ENCODE data around the gene UBE3B.

The UBE3B gene

DNA sequence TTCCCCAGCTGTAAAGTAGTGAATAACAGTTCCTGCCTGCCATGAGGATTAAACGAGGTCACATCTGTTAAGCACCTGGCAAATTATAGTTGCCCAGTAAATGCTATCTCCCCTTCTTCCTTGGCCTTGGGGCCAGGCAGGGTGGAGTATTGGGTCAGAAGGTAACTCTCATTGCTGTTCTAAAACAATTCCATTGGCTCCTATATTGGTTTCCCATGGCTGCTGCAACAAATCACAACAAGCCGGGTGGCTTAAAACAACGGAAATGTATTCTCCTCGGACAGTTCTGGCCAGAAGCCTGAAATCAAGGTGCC lies 63.9 kb downstream of the UBE3B start:
- TF ChIP-seq, protein P1, sequence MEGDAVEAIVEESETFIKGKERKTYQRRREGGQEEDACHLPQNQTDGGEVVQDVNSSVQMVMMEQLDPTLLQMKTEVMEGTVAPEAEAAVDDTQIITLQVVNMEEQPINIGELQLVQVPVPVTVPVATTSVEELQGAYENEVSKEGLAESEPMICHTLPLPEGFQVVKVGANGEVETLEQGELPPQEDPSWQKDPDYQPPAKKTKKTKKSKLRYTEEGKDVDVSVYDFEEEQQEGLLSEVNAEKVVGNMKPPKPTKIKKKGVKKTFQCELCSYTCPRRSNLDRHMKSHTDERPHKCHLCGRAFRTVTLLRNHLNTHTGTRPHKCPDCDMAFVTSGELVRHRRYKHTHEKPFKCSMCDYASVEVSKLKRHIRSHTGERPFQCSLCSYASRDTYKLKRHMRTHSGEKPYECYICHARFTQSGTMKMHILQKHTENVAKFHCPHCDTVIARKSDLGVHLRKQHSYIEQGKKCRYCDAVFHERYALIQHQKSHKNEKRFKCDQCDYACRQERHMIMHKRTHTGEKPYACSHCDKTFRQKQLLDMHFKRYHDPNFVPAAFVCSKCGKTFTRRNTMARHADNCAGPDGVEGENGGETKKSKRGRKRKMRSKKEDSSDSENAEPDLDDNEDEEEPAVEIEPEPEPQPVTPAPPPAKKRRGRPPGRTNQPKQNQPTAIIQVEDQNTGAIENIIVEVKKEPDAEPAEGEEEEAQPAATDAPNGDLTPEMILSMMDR (conservative IDR thresholded peaks at IDR 0.05; ENCODE audit: low read length) = no peak
- H3K4me3 ChIP-seq (ENCODE audit: low read length) = no peak overlapping the region
- peak; percentile 44 for DNase-seq (ENCODE audit: low read depth)

DNA sequence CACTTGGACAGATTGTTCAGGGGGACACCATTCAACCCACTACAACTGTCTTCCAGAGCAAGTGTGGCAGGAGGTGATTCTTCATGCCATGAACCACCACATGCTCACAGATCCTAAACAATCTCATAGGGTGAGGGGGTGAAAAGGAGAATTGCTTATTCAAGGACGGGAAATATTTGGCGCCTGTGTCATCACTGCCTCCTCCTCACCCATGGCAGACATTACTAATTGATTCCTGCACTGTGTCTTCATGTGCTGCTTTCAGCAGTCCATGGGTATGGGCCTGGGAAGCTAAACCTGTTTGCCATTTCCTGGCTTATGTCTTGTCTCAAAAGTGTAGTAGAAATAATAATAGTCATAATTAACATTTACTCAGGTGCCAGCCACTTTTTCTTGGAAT lies 64.6 kb downstream of the UBE3B start:
- H3K4me3 ChIP-seq (ENCODE audit: low read length) = no peak overlapping the region
- TF ChIP-seq, protein P1 (conservative IDR thresholded peaks at IDR 0.05; ENCODE audit: low read length) = no peak
- DNase-seq (ENCODE audit: low read depth) = peak; percentile 43

DNA sequence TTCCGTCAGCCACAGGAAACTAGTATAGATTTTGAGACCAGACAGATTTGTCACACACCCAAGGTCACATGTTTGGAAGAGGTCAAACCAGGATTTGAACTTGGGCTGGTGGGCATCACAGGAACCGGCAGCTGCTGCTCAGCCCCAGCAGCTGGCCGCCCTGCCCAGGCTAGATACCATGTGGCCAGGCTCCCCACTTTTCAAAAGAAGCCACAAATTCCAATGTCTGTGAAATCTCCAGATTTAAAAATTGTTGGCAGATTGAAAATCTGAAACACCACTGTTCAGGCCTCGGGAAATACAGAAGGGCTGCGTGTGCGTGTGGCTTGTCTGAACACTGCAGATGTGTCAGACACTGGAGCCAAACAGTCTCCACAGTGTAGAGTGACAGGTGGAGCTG lies 65.4 kb downstream of the UBE3B start:
- DNase-seq (ENCODE audit: low read depth) = peak; percentile 29
- no peak overlapping the region for H3K4me3 ChIP-seq (ENCODE audit: low read length)

DNA sequence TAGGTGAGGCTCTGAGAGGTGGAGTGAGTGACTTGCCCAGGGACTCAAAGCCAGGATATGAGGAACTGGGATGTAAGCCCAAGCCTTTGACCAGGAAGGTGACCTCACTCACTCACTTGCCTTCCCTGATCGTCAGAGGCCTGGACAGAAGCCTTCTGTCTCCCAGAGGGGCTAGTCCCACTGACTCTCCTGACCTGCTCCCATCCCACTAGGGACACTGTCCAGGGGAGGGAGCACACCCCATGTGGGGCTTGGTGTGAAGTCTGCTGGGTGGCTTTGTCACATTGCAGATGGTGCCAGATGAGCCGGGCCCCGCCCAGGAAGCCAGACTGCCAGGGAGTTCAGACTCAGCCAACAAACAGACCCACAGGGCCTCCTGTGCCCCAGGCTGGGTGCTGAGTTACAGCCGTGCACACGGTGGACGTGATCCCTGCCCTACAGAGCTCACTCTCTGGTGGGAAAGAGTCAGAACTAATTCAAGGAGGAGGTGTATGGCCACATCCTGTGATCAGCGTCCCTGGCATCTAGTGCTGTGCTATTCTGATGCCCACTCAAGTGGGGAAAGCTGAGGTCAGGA lies 67.6 kb downstream of the UBE3B start:
- peak; percentile 38 for DNase-seq (ENCODE audit: low read depth)
- TF ChIP-seq, protein P1 (conservative IDR thresholded peaks at IDR 0.05; ENCODE audit: low read length) = no peak
- H3K4me3 ChIP-seq (ENCODE audit: low read length) = no peak overlapping the region

More for the DNA sequence above, 65.4 kb downstream of the UBE3B start:
- TF ChIP-seq, protein P1 (conservative IDR thresholded peaks at IDR 0.05; ENCODE audit: low read length) = no peak

DNA sequence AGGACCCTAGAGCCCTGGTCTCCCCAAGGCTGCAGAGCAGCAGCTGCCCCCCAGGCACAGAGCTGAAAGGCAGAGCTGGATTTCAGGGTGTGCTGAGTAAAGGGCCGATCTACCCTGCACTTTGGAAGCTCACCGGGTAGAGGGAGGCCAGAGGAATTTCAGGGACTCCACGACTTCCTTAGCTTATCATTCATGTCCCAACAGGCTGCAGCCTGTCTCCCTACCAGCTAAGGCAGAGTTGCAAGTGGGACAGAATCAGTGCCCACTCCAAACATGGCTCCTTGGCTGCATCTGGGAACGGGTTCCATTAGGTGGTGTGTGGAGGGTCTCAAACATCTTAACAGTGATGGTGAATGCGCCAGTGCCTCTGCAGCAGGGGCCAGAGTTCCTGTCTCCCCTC lies 68.4 kb downstream of the UBE3B start:
- DNase-seq (ENCODE audit: low read depth) = no peak
- H3K4me3 ChIP-seq (ENCODE audit: low read length) = no peak overlapping the region
- TF ChIP-seq, protein P1 (conservative IDR thresholded peaks at IDR 0.05; ENCODE audit: low read length) = no peak

DNA sequence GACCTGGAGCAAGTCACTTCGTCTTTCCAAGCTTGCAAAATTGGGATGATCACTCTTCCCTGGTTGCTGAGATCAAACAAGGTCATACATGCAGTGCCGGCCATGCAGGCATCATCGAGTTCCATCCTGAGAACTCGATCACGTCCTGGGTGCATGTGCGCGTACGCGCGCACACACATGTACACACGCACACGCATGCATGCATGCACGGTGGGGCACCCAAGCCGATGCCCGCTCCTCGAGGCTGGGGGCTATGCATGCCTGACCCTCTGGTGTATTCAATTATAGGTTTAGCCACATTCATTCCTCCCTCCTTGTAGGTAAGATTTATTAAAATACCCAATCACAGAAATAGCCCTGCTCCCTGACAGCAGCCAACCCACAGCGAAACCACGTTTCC lies 69.9 kb downstream of the UBE3B start:
- no peak overlapping the region for H3K4me3 ChIP-seq (ENCODE audit: low read length)
- no peak for DNase-seq (ENCODE audit: low read depth)
- TF ChIP-seq, protein P1 (conservative IDR thresholded peaks at IDR 0.05; ENCODE audit: low read length) = no peak

DNA sequence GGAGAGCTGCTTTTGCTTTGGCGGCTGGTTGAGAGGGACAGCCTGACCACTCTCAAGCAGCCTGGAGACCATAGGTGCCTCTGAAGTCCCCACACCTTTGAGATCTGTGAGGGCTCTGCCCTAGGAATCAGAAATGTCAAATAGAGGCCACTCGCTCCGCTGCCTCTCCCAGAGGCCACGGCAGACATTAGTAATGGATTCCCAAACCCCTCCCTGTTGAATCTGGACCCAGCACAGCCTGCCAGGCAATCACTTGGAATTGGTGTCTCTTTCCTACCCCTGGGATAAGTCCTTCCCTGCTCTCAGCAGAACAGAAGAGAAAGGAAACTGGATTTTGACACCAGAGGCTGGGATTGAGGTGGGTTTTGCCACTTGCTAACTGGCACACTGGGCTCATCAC lies 70.8 kb downstream of the UBE3B start:
- DNase-seq (ENCODE audit: low read depth) = no peak
- H3K4me3 ChIP-seq (ENCODE audit: low read length) = no peak overlapping the region
- TF ChIP-seq, protein P1 (conservative IDR thresholded peaks at IDR 0.05; ENCODE audit: low read length) = no peak

All from AG10803 (cell line).